GM19351 (cell line): Measurements from ENCODE around the gene RALB.

Experiments used
- ATAC-seq: cut with Tn5 transposase; IDR thresholded peaks from one replicate; pipeline ENCODE4 v1.9.1; 2021; ENCODE audit warnings: mild to moderate bottlenecking, moderate library complexity; ENCODE audit not compliant: unreplicated experiment

RALB gene, protein sequence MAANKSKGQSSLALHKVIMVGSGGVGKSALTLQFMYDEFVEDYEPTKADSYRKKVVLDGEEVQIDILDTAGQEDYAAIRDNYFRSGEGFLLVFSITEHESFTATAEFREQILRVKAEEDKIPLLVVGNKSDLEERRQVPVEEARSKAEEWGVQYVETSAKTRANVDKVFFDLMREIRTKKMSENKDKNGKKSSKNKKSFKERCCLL

DNA sequence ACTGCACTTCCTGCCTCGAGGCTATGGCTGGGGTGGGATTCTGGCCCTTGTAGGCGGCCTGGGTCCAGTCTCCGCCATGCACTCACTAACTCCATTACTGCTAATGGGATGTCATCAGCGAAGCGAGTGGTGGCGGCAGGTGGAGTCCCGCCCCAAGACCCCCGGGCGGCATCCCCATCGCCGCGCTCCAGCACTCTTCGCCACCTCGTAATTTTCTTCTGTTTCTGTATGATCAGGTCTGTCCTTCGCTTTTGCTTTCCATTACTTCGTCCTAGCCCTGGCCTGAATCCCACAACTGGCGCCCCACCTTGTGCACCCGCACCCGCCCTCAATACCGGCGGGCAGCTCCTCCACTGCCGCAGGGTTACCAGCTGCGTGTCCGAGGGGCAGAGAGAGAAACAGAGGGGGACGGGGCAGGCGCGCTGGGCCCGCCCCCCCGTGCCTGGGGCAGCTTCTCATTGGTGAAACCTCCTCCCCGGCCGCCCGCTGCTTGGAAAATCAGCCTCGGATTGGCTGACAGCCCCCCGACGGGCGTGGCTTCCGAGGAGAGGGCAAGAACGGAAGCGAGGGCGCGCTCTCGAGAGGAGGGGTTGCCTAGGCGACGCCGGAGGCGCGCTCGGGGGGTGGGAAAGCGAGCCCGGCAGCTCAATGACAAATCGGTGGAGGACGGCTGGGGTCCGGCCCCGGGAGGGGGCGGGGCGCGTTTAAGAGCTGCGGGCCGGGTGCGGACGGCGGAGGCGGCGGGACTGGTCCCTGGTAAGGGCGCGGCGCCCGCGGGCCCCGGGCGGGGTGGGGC is at the start of gene RALB:
TSS of gene RALB (plus strand) at position 628 of the 796 bp plus-strand sequence. CDS start 25,813 bp downstream, outside the sequence.
- ATAC-seq, result peak; percentile 92

DNA sequence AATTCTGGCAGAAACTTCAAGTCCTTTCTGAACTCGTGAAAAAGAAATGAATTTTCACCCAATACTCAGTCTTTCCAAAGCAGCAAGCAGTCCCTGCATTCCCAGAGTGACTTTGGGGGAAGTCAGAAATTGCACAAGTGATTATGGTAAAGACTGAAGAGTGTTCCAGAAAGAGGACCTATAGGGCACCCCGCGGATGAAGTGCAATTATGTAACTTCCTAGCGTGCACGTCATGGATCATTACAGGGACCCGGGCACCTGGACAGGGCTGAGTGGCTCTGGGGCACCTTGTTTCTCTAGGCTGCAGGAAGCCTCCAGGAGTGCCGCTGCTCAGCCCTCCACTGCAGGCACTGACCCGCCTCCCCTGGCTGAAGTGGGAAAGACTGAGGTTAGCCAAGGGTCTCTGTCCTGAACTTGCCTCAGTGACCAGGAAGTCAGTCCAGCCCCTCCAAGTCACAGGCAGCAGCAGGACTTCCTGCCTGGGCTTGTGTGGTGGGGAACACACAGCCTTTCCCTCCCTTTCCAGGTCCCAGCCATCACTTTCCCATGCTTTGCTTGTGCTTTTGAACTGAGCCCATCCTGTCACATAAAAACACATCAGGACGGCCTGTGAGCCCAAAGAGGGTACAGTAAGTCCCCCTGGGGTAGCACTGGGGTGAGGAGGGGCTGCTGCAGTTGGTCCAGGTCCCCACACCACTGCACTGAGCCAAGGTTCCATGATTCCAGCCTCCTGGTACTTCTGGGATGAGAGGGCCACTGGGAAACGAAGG is 49.2 kb upstream of the RALB start:
- no peak for ATAC-seq

- ATAC-seq, result no peak
These were observed 48.6 kb upstream of the RALB start for GRCh38 chr2:120204022-120204405.

DNA sequence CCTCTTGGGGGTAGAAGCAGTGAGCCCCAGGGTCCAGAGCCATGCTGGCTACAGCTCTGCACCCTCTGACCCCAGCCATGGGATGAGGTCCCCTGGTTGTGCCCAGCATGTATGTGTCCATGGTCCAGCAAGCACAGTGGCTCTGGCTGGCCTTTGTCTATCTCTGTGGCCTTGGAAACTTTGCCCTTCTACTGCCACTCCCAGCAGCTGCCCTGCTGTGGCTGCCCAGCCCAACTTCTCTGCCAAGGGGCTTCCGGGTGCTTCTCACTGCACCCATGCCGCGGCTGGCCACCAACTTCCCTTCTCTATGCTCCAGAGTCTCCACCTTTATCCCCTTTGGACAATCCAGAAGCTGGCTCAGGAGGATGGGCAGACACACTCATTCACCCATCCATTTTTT is 48.2 kb upstream of the RALB start:
- ATAC-seq, result no peak

DNA sequence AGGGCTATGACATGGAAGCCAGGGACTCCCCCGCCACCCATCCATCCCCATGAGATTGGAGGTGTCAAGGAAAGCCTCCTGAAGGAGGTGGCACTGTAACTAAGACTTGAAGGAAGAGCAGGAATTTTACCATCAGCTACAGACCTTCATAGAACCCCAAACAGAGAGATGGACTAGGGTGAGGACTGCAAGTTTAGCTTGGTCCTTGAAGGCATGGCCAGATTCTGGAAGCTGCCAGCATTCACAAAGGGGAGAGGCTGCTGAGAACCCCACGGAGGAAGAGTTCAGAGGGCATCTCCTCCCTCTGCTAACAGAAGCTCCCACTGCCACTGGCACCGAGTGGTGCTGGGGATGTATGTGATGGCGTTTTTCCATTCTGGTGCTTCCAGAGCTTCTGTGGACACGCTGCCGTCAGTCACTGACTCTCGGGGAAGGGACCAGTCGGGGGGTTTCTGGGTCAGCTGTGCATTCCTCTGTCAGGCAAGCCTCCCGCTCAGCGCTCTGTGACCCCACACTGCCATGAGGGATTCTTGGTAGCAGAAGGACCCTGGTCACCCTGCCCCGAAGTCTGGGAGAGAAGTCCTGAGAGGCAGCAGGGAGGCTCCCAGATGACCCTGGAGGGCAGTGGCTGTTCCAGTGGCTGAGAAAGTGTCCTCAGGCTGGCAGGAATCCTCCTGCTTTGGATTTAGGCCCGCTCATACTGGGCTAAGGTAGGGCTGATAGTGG is 47.5 kb upstream of the RALB start:
- ATAC-seq, result no peak

GRCh38 chr2:120206022-120206581 is 46.5 kb upstream of the RALB start:
- peak; percentile 67 for ATAC-seq

GRCh38 chr2:120208381-120209353 is 44.0 kb upstream of the RALB start:
- ATAC-seq, result no peak

DNA sequence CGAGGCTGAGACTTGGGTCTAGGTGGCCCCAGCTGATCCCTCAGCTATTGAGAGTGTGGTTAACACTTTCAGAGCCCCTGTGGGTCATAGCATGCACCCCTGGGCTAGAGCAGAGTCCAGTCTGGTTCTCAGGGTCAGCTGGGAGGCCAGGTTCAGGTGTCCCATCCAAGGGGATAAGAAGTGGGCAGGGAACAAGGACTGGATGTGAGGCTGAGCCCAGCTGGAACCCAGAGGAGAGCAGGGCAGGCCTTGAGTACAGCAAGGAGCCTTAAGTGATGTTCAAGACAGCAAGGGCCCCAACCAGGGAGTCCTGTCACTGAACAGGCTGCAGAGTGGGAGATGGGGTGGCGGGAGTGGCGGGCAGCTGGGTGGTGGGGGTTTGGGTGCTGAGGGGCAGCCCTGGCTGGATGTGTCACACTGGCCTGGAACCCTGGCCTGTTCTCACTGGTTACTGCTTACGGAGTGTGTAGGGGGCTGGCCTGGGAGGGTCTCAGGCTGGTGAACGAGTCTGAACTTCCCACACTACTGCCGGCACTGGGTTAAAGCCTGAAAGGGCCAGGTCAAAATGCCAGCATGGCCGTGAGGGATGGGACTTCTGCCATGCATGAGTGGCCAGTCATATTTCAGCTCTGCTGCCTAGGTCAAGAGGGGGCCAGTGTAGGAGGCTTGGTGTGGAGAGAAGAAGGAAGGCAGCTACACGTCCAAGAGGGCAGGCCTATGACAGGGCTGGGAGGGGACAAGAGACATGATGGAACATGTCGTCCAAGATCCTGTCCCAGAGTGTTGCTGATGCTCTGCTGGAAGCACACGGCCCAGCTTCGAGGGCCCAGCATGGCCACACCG is 43.0 kb upstream of the RALB start:
- ATAC-seq, result no peak

DNA sequence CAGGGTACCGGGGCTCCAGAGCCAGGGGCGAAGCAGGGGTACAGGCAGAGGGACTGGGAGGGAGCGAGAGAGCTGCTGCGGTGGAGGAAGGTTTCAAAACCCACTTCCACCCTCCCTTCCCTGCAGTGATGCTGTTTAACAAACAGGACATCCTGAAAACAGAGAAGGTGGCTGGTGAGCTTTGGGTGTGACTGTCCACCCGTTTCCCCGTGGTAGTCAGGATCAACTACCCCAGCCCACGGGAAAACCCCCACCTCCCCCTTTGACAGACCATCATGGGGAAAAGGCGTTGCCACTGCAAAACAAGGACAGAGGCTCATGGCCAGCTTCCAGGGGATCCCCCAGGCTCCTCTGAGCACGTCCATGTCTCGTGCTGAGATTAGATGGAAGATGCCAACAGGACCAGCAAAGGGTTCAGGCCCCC is 42.4 kb upstream of the RALB start:
- ATAC-seq, result no peak

DNA sequence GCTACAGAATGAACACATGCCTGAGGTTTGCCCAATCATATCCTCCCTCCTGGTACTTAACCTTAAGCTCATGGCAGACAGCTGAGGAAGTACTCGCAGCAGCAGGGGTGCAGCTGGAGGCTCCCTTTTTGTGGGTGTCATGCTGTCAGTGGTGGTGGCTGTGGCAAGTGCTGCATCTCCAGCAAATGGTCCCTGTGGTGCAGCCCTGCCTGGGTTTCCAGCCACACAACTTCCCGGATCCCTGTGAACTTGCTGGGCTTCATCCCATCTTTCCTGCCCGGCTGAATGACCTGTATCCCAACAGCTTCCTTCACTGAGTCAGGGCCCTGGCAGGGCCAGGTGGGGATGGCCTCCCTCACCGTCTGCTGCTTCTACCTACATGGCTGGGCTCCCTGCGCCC is 34.5 kb upstream of the RALB start:
- ATAC-seq, result no peak

DNA sequence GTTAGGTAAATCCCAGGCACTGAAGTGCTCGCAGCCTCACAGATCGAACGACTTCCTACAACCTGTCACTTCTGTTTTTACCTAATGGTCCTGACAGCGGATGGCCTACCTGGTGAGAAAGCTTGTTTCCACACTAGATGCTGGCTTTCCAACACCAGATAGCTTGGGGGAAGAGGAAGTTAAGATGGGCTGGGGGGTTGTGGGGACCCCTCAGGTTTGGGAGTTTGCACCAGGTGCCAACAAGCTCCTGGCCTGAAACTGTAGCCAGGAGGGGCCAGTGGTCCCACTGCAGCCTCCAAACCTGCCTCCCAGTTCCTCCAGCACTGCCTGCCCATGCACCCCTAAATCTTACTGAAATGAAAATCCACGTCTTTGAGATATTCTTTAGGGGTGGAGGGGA is 33.4 kb upstream of the RALB start:
- no peak for ATAC-seq

GRCh38 chr2:120219766-120220165 is 32.9 kb upstream of the RALB start:
- ATAC-seq, result no peak

- ATAC-seq, result no peak
These were observed 31.9 kb upstream of the RALB start for GRCh38 chr2:120220756-120221155.

DNA sequence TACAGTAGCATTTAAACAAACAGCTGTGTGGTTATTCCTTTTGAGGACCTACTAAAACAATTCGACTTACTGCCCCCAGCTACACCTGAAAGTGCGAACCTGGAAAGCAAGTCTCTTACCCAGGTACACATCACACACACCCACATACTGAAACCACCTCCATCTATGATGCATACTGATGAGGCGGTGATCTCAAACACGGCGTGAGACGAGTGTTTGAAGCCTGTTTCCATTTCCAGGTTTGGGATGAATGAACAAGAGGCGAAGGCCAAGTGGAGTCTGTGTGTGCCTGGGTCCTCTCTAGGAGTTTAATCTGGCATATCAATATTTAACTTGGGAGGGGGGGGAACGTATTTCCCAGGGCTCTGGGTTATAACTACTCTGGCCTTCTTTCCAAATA is 31.0 kb upstream of the RALB start:
- ATAC-seq, result no peak

DNA sequence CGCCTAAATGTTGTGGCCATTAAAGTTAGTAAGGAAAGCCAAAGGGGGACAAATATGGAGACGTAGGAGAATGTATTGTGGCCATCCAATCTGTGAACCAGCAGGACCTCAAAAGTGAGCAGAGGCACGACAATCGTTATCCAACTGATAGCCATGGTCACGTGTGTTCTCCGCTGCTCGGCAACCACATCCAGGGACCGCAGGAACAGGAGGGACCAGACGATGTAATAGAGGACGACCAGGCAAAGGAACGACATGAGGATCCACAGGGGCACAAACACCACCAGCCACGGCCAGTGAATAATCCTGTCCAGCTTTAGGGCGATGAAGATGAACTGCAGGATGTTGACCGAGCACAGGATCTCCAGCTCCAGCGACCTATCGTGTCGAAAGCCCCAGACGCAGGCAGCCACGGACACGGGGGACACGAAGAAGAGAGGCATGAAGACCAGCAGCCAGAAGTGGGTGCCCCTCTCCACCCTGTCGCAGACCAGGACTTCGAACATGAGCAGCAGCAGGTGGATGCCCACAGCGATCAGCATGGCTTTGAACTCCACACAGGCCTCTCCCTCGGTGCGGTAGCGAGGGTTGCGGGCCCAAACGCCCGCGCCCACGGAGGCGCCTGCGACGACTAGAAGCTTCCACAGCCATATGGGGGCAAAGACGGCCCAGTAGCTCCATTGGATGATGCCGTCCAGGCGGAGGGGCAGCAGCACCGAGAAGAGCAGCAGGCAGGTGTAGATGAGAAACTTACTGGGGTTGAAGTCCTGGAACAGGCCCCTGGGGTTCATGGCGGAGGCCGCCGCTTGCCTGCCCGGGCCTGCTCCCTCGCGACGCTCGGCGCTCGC is 30.2 kb upstream of the RALB start:
- ATAC-seq, result no peak

- peak; percentile 83 for ATAC-seq
These were observed 29.4 kb upstream of the RALB start, which contains the start of gene TMEM185B for GRCh38 chr2:120223034-120223912. Gene TMEM185B (minus strand): TSS chr2:120223400. CDS start chr2:120222976, 424 bp downstream.

GRCh38 chr2:120224256-120224655 is 28.4 kb upstream of the RALB start:
- ATAC-seq, result no peak
